Upper lobe of right lung (tissue), 1 donor: ENCODE measurements around the gene DNAJB8. TPM values are rescaled to one million over a fixed set of nuclear protein-coding genes. Genes with fewer than 3 reads are reported as not detected.

Experiments used
- ATAC-seq: fragments of 200-7000 bp; cut with Tn5 transposase; one replicate; pipeline ENCODE4 v1.9.1; 2020; ENCODE audit warnings: mild to moderate bottlenecking, moderate library complexity
- DNase-seq: peaks from one replicate; pipeline ENCODE4 v3.0.0-alpha.2; 2020
- H3K27ac ChIP-seq: fragments of 200-600 bp; one replicate; pipeline ENCODE4 v1.8.0; 2022
- H3K27me3 ChIP-seq: fragments of 200-600 bp; one replicate; pipeline ENCODE4 v1.8.0; 2022; ENCODE audit warnings: mild to moderate bottlenecking
- H3K36me3 ChIP-seq: fragments of 200-600 bp; one replicate; pipeline ENCODE4 v1.8.0; 2022
- H3K4me1 ChIP-seq: fragments of 200-600 bp; one replicate; pipeline ENCODE4 v1.8.0; 2022
- H3K4me3 ChIP-seq: fragments of 200-600 bp; one replicate; pipeline ENCODE4 v1.8.0; 2022; ENCODE audit warnings: mild to moderate bottlenecking
- H3K9me3 ChIP-seq: fragments of 200-600 bp; one replicate; pipeline ENCODE4 v1.8.0; 2022
- intact Hi-C: fragments of 100-400 bp; cut with DNase I; formaldehyde crosslinking; loops from one replicate; pipeline ENCODE4 v1.11.0; 2022
- total RNA-seq: library from RNA; stranded (reverse); fragmentation: NEBNext Ultra II Directional; extraction: Animal tissue kit (Norgen Biotek cat#: 25700); gene quantifications from one replicate; pipeline ENCODE4 v1.2.1, GENCODE V29; 2021
- TF ChIP-seq, protein P1 (sequence below): fragments of 200-600 bp; IDR thresholded peaks from one replicate; pipeline ENCODE4 v1.8.0; 2022; ENCODE audit warnings: antibody characterized with exemption
- donor health status: DM: no; HTN: yes; CAD: no; lungs with severe emphysema.

Gene DNAJB8
- total RNA-seq, 1 donor from 2014 or later = not detected

DNA sequence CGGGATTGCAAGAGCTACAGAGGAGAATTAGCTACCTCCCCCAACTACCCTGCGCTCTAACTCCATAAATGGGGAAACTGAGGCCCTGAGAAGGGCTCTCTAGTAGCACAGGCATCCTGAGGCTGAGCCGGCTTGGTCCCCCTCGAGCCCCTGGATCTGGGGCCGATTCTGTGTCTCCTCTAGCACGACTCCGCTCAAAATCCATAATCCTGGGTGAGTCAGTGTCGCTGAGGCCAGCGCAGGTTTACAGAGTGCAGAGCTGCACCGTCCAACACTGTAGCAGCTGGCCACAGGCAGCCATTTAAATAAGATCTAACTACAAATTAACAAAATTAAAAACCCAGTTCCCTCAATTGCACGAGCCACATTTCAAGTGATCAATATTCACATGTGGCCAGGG is 15.5 kb upstream of the DNAJB8 start:
- Histone ChIP-seq H3K36me3 (no peaks in the 10 kb centered on the region), H3K9me3 (no peaks in the 10 kb centered on the region), H3K4me3 (no peak overlapping the region), H3K27ac (no peak overlapping the region), H3K27me3 (peaks cover 90% of the 10 kb centered on the region), H3K4me1 (peaks cover 17% of the 10 kb centered on the region)
- ATAC-seq = no peak
- DNase-seq = no peak
- intact Hi-C loops = no loop called here
- TF ChIP-seq, protein P1, sequence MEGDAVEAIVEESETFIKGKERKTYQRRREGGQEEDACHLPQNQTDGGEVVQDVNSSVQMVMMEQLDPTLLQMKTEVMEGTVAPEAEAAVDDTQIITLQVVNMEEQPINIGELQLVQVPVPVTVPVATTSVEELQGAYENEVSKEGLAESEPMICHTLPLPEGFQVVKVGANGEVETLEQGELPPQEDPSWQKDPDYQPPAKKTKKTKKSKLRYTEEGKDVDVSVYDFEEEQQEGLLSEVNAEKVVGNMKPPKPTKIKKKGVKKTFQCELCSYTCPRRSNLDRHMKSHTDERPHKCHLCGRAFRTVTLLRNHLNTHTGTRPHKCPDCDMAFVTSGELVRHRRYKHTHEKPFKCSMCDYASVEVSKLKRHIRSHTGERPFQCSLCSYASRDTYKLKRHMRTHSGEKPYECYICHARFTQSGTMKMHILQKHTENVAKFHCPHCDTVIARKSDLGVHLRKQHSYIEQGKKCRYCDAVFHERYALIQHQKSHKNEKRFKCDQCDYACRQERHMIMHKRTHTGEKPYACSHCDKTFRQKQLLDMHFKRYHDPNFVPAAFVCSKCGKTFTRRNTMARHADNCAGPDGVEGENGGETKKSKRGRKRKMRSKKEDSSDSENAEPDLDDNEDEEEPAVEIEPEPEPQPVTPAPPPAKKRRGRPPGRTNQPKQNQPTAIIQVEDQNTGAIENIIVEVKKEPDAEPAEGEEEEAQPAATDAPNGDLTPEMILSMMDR = no peak

- Histone ChIP-seq H3K9me3 (no peaks in the 10 kb centered on the region), H3K36me3 (no peaks in the 10 kb centered on the region), H3K27me3 (peaks cover 83% of the 10 kb centered on the region), H3K27ac (no peak overlapping the region), H3K4me3 (no peak overlapping the region), H3K4me1 (peaks cover 10% of the 10 kb centered on the region)
- DNase-seq (no peak), ATAC-seq (peak; percentile 4)
- TF ChIP-seq, protein P1 = no peak
- intact Hi-C loops = no loop called here
These were observed 14.8 kb upstream of the DNAJB8 start for GRCh38 chr3:128481438-128481942.

GRCh38 chr3:128480717-128481437 is 14.2 kb upstream of the DNAJB8 start:
- H3K36me3 ChIP-seq = no peaks in the 10 kb centered on the region
- no peak for DNase-seq
- TF ChIP-seq, protein P1 = no peak
- intact Hi-C loops = no loop called here
- no peak overlapping the region for H3K4me3 ChIP-seq
- H3K27me3 ChIP-seq = peaks cover 77% of the 10 kb centered on the region
- no peaks in the 10 kb centered on the region for H3K9me3 ChIP-seq
- no peak for ATAC-seq
- no peak overlapping the region for H3K27ac ChIP-seq
- peaks cover 10% of the 10 kb centered on the region for H3K4me1 ChIP-seq

GRCh38 chr3:128480278-128480677 is 13.6 kb upstream of the DNAJB8 start:
- ATAC-seq = peak; percentile 19
- Histone ChIP-seq H3K27ac (no peak overlapping the region), H3K27me3 (peaks cover 71% of the 10 kb centered on the region)

GRCh38 chr3:128479558-128480086 is 12.9 kb upstream of the DNAJB8 start:
- Histone ChIP-seq H3K36me3 (no peaks in the 10 kb centered on the region), H3K4me1 (peaks cover 10% of the 10 kb centered on the region), H3K27me3 (peaks cover 64% of the 10 kb centered on the region), H3K9me3 (no peaks in the 10 kb centered on the region), H3K4me3 (no peak overlapping the region), H3K27ac (no peak overlapping the region)
- intact Hi-C loops = no loop called here
- DNase-seq (no peak), ATAC-seq (no peak)
- TF ChIP-seq, protein P1 = no peak

More at GRCh38 chr3:128480278-128480677, 13.6 kb upstream of the DNAJB8 start:
- peaks cover 10% of the 10 kb centered on the region for H3K4me1 ChIP-seq
- no peak for DNase-seq
- no peak overlapping the region for H3K4me3 ChIP-seq
- no peaks in the 10 kb centered on the region for H3K9me3 ChIP-seq
- TF ChIP-seq, protein P1 = no peak
- no peaks in the 10 kb centered on the region for H3K36me3 ChIP-seq
- intact Hi-C loops = no loop called here
